ENCODE measurements around the gene UBASH3B.

- TF ChIP-seq CTCF (IDR thresholded peaks at IDR 0.05) (no peak), POLR2AphosphoS5 (IDR thresholded peaks at IDR 0.05) (no peak), POLR2A (IDR thresholded peaks at IDR 0.05) (no peak), EP300 (IDR thresholded peaks at IDR 0.05) (no peak)
These were observed 45.6 kb downstream of the UBASH3B start for GRCh38 chr11:122701143-122701542.
